NCI-H526 treated with DMSO at 0.1 percent for 48 hours (cell line): ENCODE data around the gene MAP7D2.

Experiments used
- DNase-seq: peaks from one replicate; lab custom pipeline; 2025; lab: John Stamatoyannopoulos, UW

The MAP7D2 gene

GRCh38 chrX:20112022-20112774 lies 4.5 kb downstream of the MAP7D2 start:
- no peak for DNase-seq

GRCh38 chrX:20111271-20111670 lies 5.4 kb downstream of the MAP7D2 start:
- DNase-seq, result no peak

- DNase-seq, result no peak
Measured at GRCh38 chrX:20101934-20102581, 14.6 kb downstream of the MAP7D2 start.

GRCh38 chrX:20091499-20091898 lies 25.2 kb downstream of the MAP7D2 start:
- DNase-seq, result no peak

- no peak for DNase-seq
Measured at GRCh38 chrX:20089845-20090244, 26.9 kb downstream of the MAP7D2 start.

- DNase-seq, result no peak
Measured at GRCh38 chrX:20080277-20080676, 36.4 kb downstream of the MAP7D2 start.

- DNase-seq, result no peak
Measured at GRCh38 chrX:20071511-20072079, 45.1 kb downstream of the MAP7D2 start.

GRCh38 chrX:20067709-20068561 lies 48.8 kb downstream of the MAP7D2 start:
- no peak for DNase-seq

GRCh38 chrX:20066968-20067708 lies 49.6 kb downstream of the MAP7D2 start:
- DNase-seq, result peak; percentile 10

GRCh38 chrX:20063716-20064351 lies 52.9 kb downstream of the MAP7D2 start:
- DNase-seq, result no peak

- DNase-seq, result no peak
Measured at GRCh38 chrX:20063153-20063552, 53.6 kb downstream of the MAP7D2 start.

- DNase-seq, result no peak
Measured at GRCh38 chrX:20061855-20062254, 54.9 kb downstream of the MAP7D2 start.

GRCh38 chrX:20060961-20061748 lies 55.6 kb downstream of the MAP7D2 start:
- peak; percentile 26 for DNase-seq

GRCh38 chrX:20059467-20060128 lies 57.1 kb downstream of the MAP7D2 start:
- no peak for DNase-seq

- no peak for DNase-seq
Measured at GRCh38 chrX:20057479-20057878, 59.2 kb downstream of the MAP7D2 start.

- no peak for DNase-seq
Measured at GRCh38 chrX:20056704-20057103, 60.0 kb downstream of the MAP7D2 start.

GRCh38 chrX:20053537-20053936 lies 63.2 kb downstream of the MAP7D2 start:
- DNase-seq, result no peak

- no peak for DNase-seq
Measured at GRCh38 chrX:20046864-20047263, 69.8 kb downstream of the MAP7D2 start.

GRCh38 chrX:20046223-20046622 lies 70.5 kb downstream of the MAP7D2 start:
- DNase-seq, result no peak

- no peak for DNase-seq
Measured at GRCh38 chrX:20042221-20042620, 74.5 kb downstream of the MAP7D2 start.
